GM21423 (cell line): ENCODE data around the gene MIEN1.
"Not testable (repeated sequence)": the region's sequence is repeated elsewhere in the genome, so short reads cannot be mapped to it uniquely, and the experiment has no call there.

Experiments used
- ATAC-seq: cut with Tn5 transposase; IDR thresholded peaks from one replicate; pipeline ENCODE4 v1.9.1; 2021; ENCODE audit warnings: mild to moderate bottlenecking, moderate library complexity; ENCODE audit not compliant: unreplicated experiment

Gene MIEN1

DNA sequence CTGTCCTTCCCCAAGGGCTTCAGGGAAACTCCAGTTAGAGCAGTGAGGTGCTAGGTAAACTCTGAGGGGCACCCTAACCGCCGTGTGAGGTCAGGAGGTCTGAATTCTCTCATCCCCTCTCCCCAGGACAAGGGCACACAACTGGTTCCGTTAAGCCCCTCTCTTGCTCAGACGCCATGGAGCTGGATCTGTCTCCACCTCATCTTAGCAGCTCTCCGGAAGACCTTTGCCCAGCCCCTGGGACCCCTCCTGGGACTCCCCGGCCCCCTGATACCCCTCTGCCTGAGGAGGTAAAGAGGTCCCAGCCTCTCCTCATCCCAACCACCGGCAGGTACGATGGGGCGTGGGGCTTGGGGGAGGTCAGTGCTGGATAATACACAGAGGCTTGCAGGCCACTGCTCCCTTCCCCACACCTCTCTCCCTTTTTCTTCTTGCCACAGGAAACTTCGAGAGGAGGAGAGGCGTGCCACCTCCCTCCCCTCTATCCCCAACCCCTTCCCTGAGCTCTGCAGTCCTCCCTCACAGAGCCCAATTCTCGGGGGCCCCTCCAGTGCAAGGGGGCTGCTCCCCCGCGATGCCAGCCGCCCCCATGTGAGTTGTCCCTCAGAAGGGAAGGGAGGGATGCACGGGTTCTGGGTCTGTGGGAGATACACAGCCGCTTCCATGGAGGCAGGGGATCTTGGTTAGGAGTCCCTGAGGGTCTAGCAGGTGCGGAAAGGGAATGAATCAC lies 12.0 kb upstream of the MIEN1 start:
- no peak for ATAC-seq

DNA sequence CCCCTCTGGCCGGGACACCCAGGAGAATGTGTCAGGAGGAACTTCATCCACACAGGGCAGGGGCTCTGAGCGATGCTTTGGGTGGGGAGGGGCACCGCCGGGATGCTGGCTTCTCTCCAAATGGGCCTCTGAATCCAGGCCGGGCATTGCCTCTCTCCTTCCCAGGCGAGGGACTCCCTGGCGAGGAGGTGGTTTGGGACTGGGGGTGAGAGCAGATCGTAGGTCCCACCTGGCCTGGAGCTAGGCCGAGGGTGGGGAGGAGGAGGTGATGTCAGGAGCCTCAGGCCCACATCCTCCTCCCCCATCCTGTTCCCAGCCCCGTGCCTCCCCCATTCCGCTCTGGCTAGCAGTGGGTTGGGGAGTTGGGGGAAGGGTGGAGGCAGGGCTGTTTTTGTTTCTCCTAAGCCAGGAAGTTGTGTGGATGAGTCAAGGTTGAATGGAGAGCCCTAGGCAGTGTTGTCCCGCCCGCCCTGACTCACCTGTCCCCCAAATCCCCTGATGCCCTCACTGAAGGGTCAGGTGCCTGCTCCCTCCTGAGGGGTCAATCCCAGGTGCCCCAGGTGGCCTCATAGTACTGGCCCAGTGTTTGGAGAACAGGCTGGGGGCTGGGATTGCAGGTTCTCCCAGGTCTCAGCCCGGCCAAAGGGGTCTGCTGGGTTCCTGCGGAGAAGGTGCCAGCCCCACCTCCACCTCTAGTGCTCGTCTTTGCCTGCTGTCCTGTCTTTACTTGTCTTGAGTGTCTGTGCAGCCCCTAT lies 10.2 kb upstream of the MIEN1 start:
- no peak for ATAC-seq

DNA sequence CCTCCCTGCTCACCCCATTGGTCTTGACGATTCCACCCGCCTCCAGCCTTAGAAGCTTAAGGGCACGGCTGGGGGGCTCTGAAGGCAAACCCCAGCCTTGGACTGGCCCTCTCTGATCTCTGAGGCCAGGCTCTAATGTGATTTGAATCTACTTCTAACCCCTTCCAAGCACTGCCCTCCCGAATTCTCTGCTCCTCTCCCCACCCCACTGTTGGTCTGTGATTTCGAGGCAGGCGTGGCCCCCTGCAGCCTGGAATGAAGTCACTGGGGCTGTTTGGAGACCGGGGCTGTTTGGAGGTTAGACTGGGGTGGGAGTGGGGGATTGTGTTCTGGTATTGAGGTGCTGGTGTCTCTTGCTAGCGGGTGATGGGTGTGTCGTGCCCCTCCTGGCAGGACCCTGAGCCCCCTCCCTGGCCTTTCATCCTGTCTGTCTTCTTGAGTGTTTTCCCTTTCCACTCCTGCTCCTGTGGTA lies 9.6 kb upstream of the MIEN1 start:
- no peak for ATAC-seq

DNA sequence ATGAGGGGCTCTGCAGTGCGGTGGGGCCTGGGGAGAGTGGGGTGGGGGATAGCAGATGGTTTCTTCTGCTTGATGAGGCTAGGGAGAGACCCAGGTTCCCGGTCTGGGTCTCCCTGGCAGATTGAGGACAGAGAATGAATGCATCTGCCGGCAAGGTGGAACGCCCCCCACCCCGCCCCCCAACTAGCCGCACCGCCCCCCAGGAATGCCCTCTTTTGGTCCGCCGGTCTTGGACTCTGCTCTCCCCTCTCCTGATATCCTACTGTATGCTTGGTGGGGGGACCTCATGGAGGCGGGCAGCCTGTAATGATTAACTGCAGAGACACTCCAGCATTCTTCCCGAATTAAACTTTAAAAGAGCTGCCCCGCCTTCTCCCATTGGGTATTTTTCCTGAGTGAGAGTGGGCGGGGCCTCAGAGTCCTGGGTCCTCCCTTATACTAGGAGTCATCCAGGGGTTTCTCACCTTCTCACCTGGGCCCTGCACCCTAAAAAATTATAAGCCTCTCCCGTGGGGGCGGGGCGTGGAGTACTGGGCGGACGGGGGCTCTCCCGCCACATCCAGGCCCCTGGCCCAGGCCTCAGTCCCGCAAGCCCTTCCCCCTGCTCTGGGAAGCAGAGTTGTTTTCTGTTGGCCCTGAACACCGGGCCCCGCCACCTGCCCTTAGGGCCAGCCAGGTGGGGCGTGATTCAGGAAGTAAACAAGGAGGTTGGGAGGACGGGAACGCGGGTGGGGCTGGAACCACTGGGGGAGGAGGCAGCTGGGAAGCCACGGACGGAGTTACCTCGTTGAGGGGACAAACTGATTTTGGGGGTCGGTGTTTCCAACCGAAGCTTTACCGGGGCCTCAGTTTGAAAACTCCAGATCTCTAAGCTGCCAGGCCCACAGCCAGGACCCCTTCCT lies 8.9 kb upstream of the MIEN1 start:
- ATAC-seq = no peak

DNA sequence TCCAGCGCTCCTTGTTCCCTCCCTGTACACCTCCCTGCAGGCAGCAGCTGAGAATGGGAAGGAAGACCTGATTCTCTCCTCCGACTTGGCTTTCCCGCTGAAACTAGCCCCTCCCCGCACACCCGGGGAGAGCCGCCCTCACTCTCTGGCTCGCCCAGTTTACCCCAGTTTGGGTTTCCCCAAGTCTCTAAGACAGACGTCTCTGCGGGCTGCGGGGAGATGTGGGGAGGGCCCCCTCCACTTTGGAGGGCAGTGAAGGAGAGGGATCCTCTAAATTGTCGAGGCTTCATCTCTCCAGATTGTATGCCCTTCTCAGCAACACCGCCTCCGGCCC lies 8.2 kb upstream of the MIEN1 start:
- no peak for ATAC-seq

DNA sequence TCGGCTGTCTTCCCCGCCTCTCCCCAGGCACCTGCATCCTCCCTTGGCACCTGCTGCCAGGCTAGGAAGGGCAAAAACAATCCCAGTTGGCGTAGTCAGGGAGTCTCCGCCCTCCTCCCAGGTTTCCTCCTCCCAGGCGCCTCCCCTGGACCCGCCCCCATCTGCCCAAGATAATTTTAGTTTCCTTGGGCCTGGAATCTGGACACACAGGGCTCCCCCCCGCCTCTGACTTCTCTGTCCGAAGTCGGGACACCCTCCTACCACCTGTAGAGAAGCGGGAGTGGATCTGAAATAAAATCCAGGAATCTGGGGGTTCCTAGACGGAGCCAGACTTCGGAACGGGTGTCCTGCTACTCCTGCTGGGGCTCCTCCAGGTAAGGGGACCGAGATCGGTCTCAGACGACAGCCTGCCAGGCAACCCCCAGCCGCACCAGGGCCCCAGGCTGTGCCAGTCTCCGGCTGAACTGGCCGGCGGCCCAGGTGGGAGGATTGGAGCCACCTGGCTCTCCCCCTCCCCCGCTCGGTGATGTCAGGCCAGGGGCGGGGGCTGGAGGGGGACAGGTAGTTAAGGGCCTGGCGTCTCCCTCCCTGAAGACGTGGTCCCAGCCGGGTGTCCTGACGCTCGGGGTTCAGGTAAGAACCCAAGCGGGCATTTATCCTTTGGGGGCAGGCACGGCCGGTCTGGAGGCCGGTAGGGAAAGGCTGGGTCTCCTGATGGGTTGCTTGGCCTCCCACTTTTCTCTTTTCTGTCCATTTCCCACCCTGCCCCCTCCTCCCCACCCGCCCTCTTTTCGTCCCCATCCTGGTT lies 7.6 kb upstream of the MIEN1 start, which contains the start of gene GRB7:
Gene GRB7, plus strand, starts transcription at position 179 of the 808 bp plus-strand sequence. CDS start 4,364 bp downstream, outside the sequence.
- no peak for ATAC-seq

DNA sequence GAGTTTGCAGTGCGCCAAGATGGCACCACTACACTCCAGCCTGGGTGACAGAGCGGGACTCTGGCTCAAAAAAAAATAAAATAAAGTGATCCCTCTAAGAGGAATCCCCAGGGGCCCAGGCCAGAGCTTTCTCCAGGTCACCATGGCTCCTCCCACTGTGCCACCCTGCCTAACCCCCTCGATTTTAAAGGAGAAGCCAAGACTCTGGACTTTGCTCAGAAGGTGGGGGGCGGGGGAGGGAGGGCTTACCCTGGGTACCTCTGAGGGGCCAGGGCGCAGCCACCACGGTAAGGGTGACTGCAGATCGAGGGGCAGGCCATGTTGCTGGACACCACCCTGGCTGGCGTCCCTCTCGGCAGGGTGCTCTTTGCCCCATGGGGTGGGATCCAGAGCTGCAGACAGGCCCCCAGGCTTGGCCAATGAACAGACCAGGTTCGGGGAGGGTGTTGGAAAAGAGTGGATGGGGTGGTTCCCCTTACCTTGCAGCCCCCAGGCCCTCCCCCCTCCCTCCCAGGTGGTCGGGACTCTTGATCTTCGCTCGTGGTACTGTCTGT lies 7.0 kb upstream of the MIEN1 start:
- ATAC-seq = no peak

DNA sequence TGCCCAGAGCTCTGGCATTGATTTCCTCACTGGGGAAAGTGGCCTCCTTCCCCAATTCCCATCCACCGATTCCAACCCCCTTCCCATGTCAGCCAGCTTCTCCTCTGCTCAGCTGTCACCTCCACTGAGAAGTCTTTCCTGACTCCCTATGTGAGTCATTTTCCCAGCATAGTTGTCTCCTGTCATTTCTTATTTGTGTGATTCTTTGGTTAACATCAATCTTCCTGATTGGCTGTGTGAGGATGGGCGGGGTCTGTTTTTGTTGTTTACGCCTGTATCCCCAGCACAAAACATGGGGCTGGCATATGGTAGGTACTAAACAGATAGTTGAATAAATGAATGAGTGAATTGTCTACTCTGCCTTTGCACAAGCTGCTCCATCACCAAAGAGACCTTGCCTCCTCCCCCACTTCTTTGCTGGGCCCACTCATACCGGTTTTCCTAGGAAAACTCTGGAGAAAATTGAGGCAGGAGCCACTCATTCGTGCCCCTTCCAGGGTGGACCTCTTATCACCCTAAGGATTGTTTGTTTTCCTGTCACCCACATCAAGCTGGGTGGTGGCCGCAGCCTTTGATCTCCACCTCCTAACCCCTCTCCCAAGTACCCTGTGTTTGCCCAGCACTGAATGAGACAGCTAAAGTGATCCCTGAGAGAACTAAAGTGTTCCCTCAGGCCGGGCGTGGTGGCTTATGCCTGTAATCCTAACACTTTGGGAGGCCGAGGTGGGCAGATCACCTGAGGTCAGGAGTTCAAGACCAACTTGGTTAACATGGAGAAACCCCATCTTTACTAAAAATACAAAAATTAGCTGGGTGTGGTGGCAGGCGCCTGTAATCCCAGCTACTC lies 6.2 kb upstream of the MIEN1 start:
- ATAC-seq = no peak

DNA sequence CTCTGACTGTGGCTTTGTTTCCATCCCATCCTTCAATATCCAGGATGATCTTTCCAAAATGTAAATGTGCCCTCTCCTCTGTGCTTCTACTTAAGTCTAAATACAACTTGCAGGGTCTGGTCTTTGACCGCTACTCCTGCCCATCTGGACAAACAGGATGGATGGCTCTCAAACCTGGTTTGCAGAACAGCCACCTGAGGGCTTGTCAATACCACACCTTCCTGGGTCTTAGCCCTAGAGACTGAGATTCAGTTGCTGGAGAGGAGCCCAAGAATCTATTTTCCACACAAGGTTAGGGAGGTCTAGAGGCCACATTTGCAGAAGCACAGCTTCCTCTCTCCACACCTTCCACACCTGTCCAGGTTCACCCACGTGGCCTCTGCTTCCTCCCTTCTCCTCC lies 5.5 kb upstream of the MIEN1 start:
- no peak for ATAC-seq

DNA sequence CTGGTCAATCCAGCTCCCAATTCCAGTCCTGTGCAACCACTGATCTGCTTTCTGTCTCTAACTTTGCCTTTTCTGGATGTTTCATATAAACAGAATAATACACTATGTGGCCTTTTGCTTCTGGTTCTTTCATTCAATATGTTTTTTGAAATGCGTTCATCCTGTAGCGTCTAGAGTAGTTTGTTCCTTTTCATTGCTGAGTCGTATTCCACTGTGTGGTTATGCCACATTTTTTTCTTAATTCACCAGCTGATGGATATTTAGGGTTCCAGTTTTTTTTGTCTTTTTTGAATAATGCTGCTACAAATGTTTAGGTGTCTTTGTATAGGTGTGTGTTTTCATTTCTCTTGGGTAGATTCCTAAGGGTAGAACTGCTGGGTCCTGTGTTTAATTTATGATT lies 2.3 kb upstream of the MIEN1 start:
- ATAC-seq = no peak

DNA sequence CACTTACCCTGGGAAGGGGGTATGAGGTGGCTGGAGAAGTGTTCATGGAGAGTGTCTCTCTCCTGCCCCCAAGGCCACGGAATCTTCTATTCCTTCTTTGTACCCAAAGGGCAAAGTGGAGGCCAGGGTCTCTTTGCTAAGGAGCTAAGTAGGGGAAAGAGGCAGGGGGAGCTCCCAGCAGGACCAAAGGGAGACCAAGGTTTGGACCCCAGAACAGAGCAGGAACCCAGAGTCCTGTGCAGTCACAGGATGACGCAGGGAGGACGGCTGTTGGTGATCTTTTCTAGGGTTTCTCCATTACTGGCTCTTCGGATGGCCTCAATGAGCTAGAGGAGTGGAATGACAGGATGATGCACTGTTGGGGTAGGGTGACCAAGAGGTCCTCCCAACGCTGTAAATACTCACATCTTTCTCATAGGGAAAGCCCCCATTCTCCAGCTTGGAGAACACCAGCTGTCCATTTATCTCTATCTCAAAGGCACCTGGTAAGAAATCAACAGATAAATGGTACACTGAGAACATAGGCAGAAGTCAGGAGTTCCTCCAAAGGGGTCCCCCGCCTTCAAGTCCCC lies 966 bp downstream of the MIEN1 start:
- no peak for ATAC-seq

DNA sequence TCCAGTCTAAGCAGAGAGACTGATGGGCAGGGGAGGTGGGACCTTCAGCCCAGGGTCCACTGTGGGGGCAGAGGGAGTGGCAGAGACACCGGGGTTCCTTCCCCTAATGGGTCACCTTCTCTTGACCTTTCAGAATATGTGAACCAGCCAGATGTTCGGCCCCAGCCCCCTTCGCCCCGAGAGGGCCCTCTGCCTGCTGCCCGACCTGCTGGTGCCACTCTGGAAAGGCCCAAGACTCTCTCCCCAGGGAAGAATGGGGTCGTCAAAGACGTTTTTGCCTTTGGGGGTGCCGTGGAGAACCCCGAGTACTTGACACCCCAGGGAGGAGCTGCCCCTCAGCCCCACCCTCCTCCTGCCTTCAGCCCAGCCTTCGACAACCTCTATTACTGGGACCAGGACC lies 2.8 kb downstream of the MIEN1 start:
- ATAC-seq = no peak

DNA sequence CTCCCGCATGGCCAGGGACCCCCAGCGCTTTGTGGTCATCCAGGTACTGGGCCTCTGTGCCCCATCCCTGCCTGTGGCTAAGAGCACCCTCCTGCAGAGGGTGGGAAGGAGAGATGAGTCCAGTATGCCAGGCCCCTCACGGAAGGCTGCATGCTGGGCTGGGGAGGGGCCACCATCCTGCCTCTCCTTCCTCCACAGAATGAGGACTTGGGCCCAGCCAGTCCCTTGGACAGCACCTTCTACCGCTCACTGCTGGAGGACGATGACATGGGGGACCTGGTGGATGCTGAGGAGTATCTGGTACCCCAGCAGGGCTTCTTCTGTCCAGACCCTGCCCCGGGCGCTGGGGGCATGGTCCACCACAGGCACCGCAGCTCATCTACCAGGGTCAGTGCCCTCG lies 3.7 kb downstream of the MIEN1 start:
- ATAC-seq = no peak

DNA sequence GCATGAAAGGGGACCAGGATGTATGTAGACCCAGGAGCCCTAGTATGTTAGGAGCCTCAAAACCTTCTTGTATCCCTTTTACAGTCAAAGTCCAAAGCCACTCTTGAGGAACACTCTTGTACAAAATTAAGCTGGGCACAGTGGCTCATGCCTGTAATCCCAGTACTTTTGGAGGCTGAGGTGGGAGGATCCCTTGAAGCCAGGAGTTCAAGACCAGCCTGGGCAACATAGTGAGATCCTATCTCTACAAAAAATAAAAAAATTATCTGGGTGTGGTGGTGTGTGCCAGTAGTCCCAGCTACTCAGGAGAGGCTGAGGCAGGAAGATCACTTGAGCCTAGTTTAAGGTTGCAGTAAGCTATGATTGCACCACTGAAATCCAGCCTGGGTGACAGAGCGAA lies 4.4 kb downstream of the MIEN1 start:
- ATAC-seq = not testable (repeated sequence)

DNA sequence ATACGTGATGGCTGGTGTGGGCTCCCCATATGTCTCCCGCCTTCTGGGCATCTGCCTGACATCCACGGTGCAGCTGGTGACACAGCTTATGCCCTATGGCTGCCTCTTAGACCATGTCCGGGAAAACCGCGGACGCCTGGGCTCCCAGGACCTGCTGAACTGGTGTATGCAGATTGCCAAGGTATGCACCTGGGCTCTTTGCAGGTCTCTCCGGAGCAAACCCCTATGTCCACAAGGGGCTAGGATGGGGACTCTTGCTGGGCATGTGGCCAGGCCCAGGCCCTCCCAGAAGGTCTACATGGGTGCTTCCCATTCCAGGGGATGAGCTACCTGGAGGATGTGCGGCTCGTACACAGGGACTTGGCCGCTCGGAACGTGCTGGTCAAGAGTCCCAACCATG lies 5.6 kb downstream of the MIEN1 start:
- ATAC-seq = no peak

DNA sequence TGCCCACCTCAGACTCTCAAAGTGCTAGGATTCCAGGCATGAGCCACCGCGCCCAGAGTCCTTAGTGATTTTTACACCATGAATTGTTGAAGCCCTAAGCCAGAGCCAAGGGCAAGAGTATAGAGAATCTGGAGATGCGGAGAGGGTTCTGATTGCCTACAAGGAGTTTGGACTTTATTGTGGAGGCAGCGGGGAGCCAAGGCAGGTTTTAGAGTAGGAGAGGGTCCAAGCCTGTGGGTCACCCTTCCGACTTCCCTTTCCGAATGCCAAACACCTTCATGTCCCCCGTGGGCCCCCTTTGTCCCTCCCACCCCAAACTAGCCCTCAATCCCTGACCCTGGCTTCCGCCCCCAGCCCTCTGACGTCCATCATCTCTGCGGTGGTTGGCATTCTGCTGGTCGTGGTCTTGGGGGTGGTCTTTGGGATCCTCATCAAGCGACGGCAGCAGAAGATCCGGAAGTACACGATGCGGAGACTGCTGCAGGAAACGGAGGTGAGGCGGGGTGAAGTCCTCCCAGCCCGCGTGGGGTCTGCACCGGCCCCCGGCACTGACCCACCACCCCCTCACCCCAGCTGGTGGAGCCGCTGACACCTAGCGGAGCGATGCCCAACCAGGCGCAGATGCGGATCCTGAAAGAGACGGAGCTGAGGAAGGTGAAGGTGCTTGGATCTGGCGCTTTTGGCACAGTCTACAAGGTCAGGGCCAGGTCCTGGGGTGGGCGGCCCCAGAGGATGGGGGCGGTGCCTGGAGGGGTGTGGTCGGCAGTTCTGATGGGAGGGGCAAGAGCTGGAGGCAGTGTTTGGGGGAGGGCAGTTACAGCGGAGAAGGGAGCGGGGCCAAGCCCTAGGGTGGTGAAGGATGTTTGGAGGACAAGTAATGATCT lies 7.1 kb downstream of the MIEN1 start:
- ATAC-seq = no peak

DNA sequence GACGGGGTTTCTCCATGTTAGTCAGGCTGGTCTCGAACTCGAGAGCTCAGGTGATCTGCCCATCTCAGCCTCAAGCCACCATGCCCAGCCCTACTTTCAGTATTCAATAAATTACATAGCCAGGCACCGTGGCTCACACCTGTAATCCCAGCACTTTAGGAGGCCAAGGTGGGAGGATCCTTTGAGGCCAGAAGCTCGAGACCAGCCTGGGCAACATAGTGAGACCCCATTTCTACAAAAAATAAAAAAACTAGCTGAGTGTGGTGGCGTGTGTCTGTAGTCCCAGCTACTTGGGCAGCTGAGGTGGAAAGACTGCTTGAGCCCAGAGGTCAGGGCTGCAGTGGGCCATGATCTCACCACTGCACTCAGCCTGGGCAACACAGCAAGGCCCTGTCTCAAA lies 8.2 kb downstream of the MIEN1 start:
- no peak for ATAC-seq
